NCI-H2107 treated with DMSO at 0.1 percent for 48 hours (cell line): ENCODE results near the gene KCNH2.
A peak's percentile ranks its signal among the peaks of the same experiment; 100 is the strongest.

Experiments used
- DNase-seq: peaks from one replicate; lab custom pipeline; 2025; ENCODE audit not compliant: unreplicated experiment; lab: John Stamatoyannopoulos, UW

Gene KCNH2

DNA sequence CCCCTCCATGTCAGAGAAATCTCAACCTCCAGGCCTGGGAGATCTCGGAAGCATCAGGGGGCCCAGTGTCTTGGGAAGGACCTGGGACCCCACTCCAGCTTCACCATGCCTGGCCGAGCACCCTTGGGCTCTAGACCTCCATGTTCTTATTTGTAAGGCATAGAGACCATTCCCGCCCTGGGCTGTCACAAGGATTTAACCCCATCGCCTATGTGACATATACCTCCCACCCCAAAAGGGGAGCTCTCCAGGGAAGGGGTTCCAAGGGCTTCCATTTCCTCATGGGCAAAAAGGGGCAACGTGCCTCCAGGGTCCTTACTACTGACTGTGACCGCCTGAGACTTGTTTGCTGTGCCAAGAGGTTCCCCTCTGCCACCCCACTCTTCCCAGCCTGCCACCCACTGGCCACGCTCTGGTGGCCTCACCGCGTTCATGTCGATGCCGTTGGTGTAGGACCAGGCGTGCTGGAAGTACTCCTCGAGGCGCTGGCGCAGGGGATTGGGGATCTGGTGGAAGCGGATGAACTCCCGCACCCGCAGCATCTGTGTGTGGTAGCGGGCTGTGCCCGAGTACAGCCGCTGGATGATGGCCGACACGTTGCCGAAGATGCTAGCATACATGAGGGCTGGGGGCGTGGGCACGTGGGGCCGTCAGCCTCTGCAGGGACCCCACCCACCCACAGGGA lies 27.5 kb downstream of the KCNH2 start:
- no peak for DNase-seq

DNA sequence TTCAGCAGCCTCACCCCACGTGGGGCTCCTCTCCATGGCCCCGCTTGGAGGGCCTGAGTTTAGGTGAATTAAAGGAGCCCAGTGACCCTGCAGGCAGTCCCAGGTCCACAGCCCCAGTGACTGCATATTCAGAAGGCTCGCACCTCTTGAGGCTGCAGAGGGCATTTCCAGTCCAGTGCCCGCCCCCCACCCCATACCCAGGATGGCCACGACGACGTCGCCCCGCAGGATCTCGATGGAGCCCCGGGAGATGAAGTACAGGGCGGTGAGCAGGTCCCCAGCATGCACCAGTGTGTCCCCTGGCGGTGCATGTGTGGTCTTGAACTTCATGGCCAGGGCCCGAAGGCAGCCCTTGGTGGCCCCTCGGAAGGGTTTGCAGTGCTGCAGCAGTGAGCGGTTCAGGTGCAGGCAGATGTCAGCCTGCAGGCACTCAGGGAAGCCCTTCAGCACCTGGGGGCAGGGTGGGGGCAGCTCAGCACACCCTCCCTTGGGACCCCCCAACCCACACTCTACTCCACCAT lies 28.1 kb downstream of the KCNH2 start:
- DNase-seq = no peak

DNA sequence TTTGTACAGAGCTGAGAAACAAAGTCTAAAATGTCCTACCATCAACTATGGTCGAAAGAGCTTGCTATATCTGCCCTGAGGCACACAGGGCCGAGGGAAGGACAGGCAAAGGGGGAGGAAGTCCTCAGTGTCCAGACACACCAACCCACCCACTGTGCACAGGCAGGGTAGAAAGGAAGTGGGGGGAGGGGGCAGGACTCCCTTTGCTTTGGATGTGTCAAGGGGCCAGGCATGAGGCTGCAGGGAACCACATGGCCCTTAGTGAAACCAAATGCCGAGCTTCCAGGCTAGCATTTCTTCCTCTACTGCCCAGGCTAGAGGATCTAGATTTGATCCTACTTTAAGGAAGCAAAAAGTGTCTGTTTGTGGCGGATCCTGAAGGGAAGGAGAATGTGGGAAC lies 28.6 kb downstream of the KCNH2 start:
- no peak for DNase-seq

DNA sequence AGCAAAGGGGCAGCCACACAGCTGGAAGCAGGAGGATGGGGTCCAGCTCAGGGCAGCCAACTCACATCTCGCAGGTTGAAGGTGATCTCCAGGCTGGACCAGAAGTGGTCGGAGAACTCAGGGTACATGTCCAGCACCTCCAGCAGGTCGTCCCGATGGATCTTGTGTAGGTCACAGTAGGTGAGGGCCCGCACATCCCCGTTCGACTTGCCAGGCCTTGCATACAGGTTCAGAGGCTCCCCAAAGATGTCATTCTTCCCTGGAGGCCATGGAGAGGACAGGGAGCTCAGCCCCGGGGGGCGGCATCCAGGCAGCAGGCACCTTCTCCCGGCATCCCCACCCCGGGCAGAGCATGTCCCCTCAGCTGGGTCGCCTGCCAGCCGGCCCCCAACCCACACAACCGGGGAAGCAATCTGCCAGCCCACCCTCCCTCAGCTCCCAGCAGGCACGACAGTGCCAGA lies 29.3 kb downstream of the KCNH2 start:
- no peak for DNase-seq

DNA sequence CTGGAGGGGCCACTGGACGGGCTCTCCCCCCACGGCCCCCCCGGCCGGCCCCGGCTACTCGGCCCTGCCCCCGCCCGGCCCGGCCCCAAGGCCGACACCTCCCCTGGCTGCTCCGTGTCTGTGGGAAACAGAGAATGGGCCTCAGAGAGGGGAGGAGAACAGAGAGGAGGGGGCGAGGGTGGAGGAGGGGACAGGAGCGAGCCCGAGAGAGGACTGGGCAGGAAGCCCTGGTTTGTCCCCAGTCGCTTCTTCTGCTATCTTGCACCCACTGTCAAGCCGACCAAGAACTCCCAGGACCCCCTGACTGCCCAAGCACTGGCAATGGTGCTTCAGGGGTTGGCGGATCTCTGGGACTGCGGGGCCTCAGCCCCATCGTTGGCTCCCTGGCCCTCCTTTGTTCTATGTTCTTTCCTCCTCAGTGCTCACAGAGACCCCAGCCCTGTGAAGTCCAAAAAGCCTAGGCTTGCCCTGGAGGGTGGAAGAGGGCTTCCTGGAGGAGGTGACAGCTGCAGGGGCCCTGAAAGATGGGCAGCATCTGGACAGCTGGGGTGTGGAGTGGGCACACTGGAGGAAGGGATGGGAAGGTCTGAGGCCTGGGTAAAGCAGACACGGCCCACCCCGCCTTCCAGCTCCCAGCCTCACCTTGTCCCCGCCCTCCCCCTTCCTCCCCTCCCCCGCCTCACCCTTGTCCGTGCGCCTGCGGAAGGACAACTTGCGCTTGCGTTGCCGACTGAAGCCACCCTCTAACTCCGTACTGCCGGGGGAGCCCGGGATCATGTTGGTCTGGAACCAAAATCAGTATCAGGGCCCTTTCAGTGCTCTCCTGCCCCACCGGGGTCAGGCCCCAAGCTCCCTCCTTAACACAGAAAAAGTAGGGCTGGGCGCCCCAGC lies 30.1 kb downstream of the KCNH2 start:
- DNase-seq = no peak

DNA sequence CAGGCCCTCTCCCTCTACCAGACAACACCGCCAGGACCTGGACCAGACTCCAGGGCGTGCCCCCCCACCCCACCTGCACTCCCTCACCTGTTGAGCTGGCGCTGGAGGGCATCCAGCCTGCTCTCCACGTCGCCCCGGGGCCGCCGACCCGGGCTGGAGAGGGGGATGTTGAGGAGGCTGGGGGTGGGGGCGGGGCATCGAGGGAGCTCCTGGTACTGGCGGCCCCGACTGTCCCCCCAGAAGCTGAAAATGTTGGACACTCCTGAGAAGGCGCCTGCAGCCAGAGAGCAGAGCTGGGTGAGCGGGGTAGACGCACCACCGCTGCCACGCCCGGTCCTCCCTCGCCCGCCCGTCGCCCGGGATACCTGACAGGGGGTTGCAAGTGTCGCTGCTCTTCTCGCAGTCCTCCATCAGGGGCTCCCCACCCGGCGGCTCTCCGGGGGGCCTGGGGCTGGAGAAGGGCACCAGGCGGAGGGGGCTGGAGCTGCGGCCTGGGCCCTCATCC lies 30.8 kb downstream of the KCNH2 start:
- DNase-seq = no peak

DNA sequence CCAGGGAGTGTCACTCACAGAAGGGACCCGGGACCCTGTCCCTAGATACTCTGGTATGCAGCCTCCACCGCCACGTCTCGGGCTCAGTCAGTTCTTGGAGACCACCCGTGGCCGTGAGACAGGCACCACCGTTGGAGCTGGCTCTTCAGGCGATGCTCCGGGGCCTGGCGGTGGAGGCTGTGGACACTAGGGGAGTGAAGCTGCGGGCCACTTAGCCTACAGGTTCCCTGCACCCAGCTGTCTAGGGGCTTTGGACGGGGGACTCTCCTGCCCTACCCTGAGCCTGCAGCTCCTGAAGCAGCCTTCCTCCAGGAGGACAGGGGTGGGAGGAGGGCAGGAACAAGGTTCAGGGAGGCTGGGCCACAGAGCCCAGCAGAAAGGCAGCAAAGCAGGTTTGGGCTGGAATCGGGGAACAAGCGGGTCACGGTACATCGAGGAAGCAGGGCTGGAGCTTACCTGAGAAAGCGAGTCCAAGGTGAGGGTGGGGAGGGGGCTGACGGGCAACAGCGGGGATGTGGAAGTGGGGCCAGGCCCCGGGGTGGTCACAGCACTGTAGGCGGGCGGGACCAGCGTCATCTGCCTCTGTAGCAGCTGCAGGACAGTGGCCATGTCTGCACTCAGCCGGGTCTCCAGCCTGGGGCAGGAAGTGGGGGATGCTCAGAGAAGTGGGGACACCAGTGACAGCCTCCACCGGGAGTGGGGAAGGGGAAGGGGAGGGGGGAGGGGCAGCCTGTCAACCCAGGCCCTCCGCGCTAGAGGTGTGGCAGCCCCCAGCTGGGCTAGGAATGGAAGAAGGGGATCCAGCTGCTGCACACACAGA lies 31.5 kb downstream of the KCNH2 start:
- no peak for DNase-seq

DNA sequence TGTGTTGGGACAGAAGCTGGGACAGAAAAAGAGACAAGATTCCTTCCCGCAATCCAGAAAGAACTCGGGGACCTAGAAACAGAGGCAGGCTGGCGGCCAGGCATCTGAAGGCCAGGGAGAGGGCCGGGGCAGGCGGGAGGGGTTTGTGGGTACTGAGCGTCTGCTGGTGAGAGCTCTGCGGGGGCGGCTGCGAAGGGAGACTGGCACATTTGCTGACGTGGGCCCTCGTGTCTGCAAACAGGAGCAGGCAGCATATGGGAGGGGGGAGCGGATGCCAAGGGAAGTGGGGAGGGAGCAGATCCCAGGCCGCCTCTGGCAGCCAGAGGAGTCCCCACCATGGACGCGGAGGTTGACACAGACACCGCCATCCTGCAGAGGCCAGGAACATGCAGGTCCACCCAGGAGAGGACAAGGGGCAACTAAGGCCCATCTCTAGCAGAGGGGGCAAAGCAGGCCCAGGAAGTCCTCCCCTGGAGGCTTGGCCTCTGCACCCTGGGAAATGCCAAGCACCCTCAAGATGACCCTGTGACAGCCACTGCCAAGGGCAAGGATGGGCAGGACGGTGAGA lies 32.2 kb downstream of the KCNH2 start:
- no peak for DNase-seq

DNA sequence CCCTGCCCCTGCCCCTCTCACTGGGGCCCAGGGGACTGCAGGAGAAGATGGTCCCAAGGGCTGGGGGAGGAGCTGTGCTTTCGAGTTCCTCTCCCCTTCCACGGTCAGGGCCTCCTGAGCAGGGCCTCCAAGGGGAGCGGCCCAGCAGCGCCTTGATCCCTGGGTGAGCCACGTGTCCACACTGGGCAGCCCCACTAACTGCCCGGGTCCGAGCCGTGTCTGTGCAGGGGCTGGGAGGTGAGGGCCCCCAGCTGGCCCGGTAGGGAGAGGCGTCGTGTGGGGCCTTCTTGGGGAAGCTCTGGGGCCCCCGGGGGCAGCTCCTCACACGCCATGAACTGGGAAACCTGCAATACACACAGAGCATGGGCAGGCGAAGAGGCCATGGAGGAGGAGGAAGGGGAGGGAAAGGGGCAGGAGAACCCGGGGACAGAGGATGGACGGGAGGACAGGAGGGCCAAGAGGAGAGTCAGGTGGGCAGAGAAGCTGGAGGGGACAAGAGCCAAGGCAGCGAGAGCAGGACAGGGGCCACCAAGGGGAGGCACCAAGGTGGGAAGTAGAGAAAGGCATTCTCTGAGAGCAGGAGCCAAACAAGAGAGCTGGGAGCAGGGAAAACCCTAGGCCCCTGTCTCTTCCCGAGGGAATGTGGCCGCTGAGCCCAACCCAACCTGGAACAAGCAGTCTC lies 32.8 kb downstream of the KCNH2 start:
- DNase-seq = no peak

DNA sequence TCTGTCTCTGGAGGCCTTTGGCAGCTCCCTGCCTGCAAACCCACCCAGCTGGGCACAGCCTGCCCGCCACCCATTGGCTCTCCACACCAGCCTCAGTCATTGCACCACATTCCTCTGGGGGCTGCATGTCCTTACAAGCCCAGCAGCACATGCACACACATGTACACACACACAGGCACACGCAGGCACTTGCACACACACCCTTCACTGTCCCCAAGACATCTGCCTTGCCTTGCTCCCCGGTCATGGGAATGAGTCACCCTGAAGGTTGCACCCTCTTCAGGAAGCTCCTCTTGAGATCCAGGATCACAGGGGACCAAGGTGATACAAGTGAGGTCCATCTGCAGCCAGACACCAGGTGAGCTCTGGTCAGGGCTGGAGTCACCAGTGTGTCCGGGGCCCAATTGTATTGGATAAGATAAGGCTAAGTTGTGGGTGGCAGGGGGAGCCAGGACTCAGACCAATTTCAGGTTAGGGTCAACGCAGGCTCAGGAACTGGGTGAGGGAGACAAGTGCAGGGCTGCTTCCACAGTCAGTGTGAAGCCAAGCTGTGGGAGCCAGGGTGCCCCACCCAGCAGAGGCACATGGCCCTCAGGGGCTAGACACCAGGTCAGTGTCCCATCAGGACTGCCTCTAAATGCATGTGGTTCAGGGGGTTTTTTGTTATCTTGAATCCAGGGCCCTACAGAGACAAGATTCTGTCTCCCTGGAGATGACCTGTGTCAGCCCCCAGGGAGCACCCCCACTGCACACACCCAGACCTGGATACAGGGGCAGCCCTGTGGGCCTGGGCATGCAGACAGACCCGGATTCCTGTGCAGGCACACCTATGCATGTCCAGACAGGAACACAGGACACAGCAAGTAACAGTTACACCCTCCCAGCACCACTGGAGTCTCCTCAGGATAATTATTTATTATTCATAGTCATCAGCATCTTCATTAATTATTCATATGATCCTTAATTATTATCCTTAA lies 33.8 kb downstream of the KCNH2 start:
- DNase-seq = no peak

DNA sequence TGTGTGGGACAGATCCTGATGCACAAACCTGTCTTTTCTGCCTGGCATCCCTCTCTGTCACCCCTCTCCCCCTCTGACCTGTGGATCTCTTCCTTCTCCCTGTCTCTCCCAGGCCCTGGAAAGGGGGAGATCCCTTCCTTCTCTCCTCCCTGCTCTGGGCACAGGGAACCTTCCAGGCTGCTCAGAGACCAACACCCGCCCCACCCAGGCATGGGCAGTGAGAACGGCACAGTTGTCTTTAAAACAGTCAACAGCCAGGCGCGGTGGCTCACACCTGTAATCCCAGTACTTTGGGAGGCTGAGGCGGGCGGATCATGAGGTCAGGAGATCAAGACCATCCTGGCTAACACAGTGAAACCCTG lies 34.7 kb downstream of the KCNH2 start:
- no peak for DNase-seq

DNA sequence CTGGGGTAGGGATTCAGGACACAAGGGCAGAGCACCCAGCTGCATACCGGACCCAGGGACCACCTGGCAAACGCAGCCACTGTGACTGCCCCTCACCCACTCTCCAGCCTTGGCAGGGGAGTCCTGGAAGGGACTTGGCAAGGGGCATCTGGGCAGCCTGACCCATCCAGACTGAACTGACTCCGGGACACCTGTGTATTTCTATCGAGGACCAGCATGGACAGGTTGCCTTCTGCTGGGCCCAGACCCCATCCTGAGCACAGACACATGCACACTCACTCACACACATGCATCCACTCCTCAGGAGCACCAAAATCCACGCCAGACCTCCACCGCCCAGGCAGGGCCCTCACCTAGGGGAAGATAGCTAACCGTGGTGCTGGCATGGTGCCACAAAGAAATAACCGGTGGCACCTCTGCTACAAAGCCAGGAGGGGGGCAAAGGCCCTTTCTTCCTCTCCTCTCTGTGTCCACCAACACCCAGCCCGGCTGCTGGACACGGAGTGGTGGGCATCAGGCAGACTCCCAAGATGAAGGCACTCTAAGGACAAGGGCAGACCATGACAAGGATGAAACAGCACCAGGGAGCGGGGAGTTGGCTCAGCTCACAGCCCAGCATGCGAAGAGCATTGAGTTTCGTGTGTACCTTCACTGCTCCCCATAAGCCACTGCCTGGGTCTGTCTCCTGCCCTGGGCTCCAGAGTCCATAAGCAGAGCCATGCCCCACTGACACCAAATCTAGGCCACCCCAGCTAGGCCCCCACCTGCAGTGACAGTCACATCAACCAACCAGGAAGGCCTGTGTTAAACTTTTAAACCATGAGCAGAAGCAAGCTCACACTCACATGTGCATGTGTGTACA lies 35.3 kb downstream of the KCNH2 start:
- DNase-seq = no peak

DNA sequence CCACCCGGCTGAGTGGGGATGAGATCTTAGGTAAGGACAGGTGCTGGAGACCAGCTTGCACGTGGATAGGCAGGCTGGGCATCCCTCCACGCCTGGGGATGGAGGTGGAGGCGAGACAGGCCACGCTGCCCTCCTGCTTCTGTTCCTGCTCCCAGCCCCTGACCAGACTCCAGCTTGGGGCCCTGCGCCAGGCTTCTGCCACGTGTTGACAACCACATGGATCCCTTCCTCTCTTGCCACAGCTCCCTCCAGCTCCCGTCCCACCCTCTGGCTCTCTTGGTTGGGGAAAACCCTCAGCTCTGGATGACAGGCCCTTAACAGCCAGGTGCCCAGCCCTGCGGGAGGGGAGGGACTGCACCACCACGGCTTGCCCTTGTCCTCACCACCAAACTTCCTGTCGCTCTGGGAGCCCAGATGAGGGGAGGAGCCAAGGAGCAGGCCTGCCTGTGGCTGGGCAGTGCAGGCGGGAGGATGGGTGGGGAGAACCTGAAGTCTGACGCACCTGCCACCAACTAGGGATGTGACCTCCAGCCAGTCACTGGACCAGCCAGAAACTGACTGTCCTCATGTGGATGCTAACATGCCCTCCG lies 36.0 kb downstream of the KCNH2 start:
- peak; percentile 80 for DNase-seq

DNA sequence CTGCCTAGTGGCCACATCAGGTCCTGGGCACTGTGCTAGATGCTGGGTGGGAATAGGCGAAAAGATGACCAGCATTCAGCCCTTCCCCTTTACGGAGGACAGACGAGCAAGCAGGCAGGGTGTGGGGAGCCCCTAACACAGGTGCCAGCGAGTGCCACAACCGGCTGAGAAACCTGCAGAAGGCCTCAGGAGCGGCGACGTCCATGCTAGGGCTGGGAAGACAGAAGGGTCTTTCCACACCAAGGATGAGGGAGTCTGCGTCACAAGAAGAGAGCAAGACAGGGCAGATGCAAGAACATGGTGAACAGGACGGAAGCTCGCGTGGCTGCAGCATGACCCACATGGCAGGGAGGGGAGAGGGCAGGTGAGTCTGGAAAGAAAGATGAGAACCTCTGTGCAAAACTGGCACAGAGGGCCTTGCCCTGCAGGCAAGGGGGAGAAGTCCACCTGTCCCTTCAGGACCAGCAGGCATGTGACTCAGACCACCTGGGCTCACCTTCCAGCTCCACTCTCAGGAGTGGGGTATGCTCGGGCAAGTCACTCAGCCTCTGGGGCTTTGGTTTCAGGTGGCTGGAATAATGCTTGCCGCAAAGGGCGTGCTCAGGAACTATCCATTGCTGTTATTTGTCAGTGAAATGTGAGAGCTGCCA lies 36.6 kb downstream of the KCNH2 start:
- peak; percentile 85 for DNase-seq

DNA sequence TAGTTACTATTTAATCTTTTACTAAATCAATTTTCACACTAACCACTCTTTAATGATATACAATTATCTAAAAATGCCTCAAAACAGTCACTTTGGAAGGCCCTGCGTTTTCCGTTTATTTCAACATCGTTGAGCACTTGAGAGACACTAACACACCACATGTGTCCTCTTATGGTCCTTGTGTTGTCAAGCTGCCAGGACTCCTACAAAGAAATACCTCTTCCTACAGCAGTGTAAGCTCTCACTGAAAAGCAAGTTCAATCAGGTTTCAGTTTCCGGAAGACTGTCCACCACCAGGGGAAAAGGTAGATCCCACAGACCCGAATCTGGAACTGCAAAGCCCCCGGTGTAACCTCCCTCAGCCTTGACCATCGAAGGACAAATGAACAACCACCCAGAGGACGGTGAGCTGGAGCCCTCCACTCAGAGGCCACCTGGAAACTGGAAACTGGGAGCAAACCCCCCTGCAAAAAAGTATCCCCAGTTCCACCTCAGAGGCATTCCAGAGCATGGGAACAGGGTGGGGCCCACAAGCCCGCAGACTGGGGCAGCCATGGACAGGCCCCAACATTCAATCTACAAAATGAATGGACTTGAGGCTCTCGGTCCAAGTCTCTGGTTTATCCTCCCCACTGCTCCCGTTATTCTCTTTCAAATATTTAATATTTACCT lies 37.6 kb downstream of the KCNH2 start:
- DNase-seq = peak; percentile 81

DNA sequence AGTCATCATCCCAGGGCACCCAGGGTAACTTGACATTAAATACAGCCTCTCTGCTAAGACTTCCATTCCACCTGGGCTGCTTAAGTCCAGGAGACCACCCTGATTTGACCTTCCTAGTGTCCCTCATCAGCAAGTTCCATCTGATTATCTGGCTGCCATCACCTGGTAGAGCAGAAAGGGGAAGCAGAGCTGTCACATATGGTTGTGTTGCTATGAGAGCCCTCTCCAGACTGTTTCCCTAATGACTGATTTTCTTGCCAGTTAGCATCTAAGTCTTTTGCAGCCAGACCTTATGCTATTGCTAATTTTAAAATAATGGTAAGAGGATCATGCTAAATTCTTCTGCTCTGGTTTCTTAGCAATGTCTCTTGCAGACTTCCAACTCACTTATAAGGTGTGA lies 38.7 kb downstream of the KCNH2 start:
- no peak for DNase-seq

DNA sequence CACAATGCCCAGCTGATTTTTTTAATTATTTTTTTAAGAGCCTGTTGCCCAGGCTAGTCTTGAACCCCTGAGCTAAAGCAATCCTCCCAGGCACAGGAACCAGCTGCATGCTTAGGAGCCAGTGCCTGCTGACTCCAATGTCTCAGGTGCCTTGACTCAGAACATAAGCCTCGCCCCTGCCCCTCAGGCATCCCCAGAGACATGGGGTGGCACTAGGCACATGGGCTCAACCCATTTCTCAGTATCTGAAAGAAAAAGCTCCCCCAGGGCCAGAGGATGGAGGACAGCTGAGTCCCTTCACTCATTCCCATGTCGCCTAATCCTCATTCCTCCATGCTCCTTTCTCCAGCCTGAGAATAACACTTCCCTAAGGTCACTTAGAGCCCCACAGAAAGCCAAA lies 39.1 kb downstream of the KCNH2 start:
- no peak for DNase-seq
